Activated T-cell treated with anti-CD3 and anti-CD28 coated beads, Interleukin-2, amount 50 U/mL, for 72 hours (primary cell): ENCODE data around the gene AMDHD2. TPM values are rescaled to one million over a fixed set of nuclear protein-coding genes. Genes with fewer than 3 reads are reported as not detected.
"Not testable (repeated sequence)": the region's sequence is repeated elsewhere in the genome, so short reads cannot be mapped to it uniquely, and the experiment has no call there.

ENCODE experiments used
- ATAC-seq, 2 donors: fragments of 150-1000 bp; cut with Tn5 transposase; replicated peaks in 1 of 2; 2 replicates each; pipeline ENCODE4 v1.10.0; 2021; ENCODE audit warnings: moderate library complexity in 2 of 2, mild to moderate bottlenecking in 1 of 2
- DNase-seq, 2 donors: peaks; one replicate each; pipeline ENCODE4 v3.0.0; 2021 to 2022; ENCODE audit warnings: mixed read lengths in 1 of 2
- H3K27ac Mint-ChIP-seq: one replicate; pipeline ENCODE4 v1.8.0; 2022; ENCODE audit warnings: mild to moderate bottlenecking, moderate library complexity, mixed read lengths
- H3K27me3 Mint-ChIP-seq: one replicate; pipeline ENCODE4 v1.8.0; 2022; ENCODE audit warnings: low read depth, mixed read lengths
- H3K36me3 Mint-ChIP-seq, 2 donors: one replicate each; pipeline ENCODE4 v1.8.0; 2022; ENCODE audit warnings: mixed read lengths in 2 of 2, mild to moderate bottlenecking in 1 of 2; ENCODE audit not compliant: insufficient read depth in 2 of 2
- H3K4me1 Mint-ChIP-seq: one replicate; pipeline ENCODE4 v1.8.0; 2022; ENCODE audit warnings: low read depth, mixed read lengths
- H3K4me3 Mint-ChIP-seq, 2 donors: one replicate each; pipeline ENCODE4 v1.8.0; 2022; ENCODE audit warnings: mild to moderate bottlenecking in 2 of 2, mixed read lengths in 2 of 2, moderate library complexity in 2 of 2
- H3K9me3 Mint-ChIP-seq, 2 donors: one replicate each; pipeline ENCODE4 v1.8.0; 2022; ENCODE audit warnings: mixed read lengths in 2 of 2
- total RNA-seq, 2 donors: library from RNA; stranded (reverse); gene quantifications; one replicate each; pipeline ENCODE4 v1.2.3, GENCODE V29; 2022

AMDHD2 gene
- total RNA-seq, 2 donors from 2014 or later = 28.2 to 33.8 TPM

- H3K4me3 Mint-ChIP-seq = peak overlapping the region; percentile 94 to 100
- peaks cover 30% of the 10 kb centered on the region for H3K4me1 Mint-ChIP-seq
- H3K27ac Mint-ChIP-seq = peak overlapping the region; percentile 95
- H3K36me3 Mint-ChIP-seq = peaks cover 2 to 4% of the 10 kb centered on the region in 2 donors
- DNase-seq (peak; percentile 98 to 99), ATAC-seq (peak; percentile 90 to 92)
- H3K27me3 Mint-ChIP-seq = no peaks in the 10 kb centered on the region
- no peaks in the 10 kb centered on the region for H3K9me3 Mint-ChIP-seq
Observed at GRCh38 chr16:2531696-2532493, 11.7 kb downstream of the AMDHD2 start.

GRCh38 chr16:2532494-2533141 lies 12.4 kb downstream of the AMDHD2 start:
- DNase-seq (peak; percentile 78 to 79), ATAC-seq (peak; percentile 40 to 45)
- Mint-ChIP-seq H3K4me3 (peak overlapping the region; percentile 94 to 100), H3K27me3 (no peaks in the 10 kb centered on the region), H3K9me3 (no peaks in the 10 kb centered on the region), H3K27ac (peak overlapping the region; percentile 95), H3K4me1 (peaks cover 36% of the 10 kb centered on the region), H3K36me3 (peaks cover 2% of the 10 kb centered on the region in 2 donors)

- H3K27me3 Mint-ChIP-seq, H3K9me3 Mint-ChIP-seq, DNase-seq, H3K36me3 Mint-ChIP-seq, ATAC-seq: not testable (repeated sequence)
- H3K27ac Mint-ChIP-seq = peak overlapping the region; percentile 95
- peaks cover 36% of the 10 kb centered on the region for H3K4me1 Mint-ChIP-seq
- peak overlapping the region; percentile 94 to 100 for H3K4me3 Mint-ChIP-seq
Observed at GRCh38 chr16:2533142-2533755, 13.1 kb downstream of the AMDHD2 start.

GRCh38 chr16:2533912-2534311 lies 13.7 kb downstream of the AMDHD2 start:
- peak overlapping the region; percentile 81 for H3K27ac Mint-ChIP-seq
- H3K36me3 Mint-ChIP-seq = peaks cover 2 to 4% of the 10 kb centered on the region in 2 donors
- DNase-seq (no peak), ATAC-seq (no peak)
- H3K4me1 Mint-ChIP-seq = peaks cover 40% of the 10 kb centered on the region
- H3K4me3 Mint-ChIP-seq = peak overlapping the region; percentile 69 to 74
- H3K9me3 Mint-ChIP-seq = no peaks in the 10 kb centered on the region
- no peaks in the 10 kb centered on the region for H3K27me3 Mint-ChIP-seq

- not testable (repeated sequence) for ATAC-seq, H3K36me3 Mint-ChIP-seq, H3K9me3 Mint-ChIP-seq, DNase-seq, H3K27me3 Mint-ChIP-seq
- Mint-ChIP-seq H3K4me1 (peaks cover 45% of the 10 kb centered on the region), H3K27ac (peak overlapping the region; percentile 81), H3K4me3 (peak overlapping the region in 1 of 2 donors; percentile 69)
Observed at GRCh38 chr16:2534335-2534734, 14.2 kb downstream of the AMDHD2 start.

- no peak overlapping the region for H3K27ac Mint-ChIP-seq
- H3K27me3 Mint-ChIP-seq = no peaks in the 10 kb centered on the region
- ATAC-seq (no peak), DNase-seq (no peak)
- no peaks in the 10 kb centered on the region for H3K9me3 Mint-ChIP-seq
- no peak overlapping the region for H3K4me3 Mint-ChIP-seq
- peaks cover 2 to 3% of the 10 kb centered on the region in 2 donors for H3K36me3 Mint-ChIP-seq
- H3K4me1 Mint-ChIP-seq = peaks cover 57% of the 10 kb centered on the region
Observed at GRCh38 chr16:2535625-2536013, 15.4 kb downstream of the AMDHD2 start.

GRCh38 chr16:2537451-2538379 lies 17.5 kb downstream of the AMDHD2 start, which contains the start of gene PDPK1:
PDPK1 (plus strand) TSS chr16:2538021; CDS start chr16:2538113, 92 bp downstream.
- H3K36me3 Mint-ChIP-seq = peaks cover 1 to 2% of the 10 kb centered on the region in 2 donors
- H3K27ac Mint-ChIP-seq = peak within 1 kb of the TSS; percentile 91
- DNase-seq (peak; percentile 95 to 96), ATAC-seq (peak; percentile 85 to 89)
- no peaks in the 10 kb centered on the region for H3K27me3 Mint-ChIP-seq
- peaks cover 56% of the 10 kb centered on the region for H3K4me1 Mint-ChIP-seq
- H3K4me3 Mint-ChIP-seq = peak within 1 kb of the TSS; percentile 89 to 98
- H3K9me3 Mint-ChIP-seq = no peaks in the 10 kb centered on the region

GRCh38 chr16:2539192-2539844 lies 19.1 kb downstream of the AMDHD2 start:
- Mint-ChIP-seq H3K27ac (peak overlapping the region; percentile 58), H3K4me3 (peak overlapping the region; percentile 88 to 98), H3K4me1 (peaks cover 46% of the 10 kb centered on the region)
- ATAC-seq, H3K27me3 Mint-ChIP-seq, H3K36me3 Mint-ChIP-seq, H3K9me3 Mint-ChIP-seq, DNase-seq: not testable (repeated sequence)

- peak; percentile 50 to 59 for DNase-seq
- not testable (repeated sequence) for H3K9me3 Mint-ChIP-seq, H3K27me3 Mint-ChIP-seq, H3K36me3 Mint-ChIP-seq
- ATAC-seq = peak in 1 of 2 donors; percentile 37
- peak overlapping the region; percentile 88 to 98 for H3K4me3 Mint-ChIP-seq
- H3K4me1 Mint-ChIP-seq = peaks cover 50% of the 10 kb centered on the region
- peak overlapping the region; percentile 15 for H3K27ac Mint-ChIP-seq
Observed at GRCh38 chr16:2539845-2540458, 19.8 kb downstream of the AMDHD2 start.

- H3K9me3 Mint-ChIP-seq, DNase-seq, H3K36me3 Mint-ChIP-seq, H3K27me3 Mint-ChIP-seq, ATAC-seq: not testable (repeated sequence)
- Mint-ChIP-seq H3K27ac (peak overlapping the region; percentile 30), H3K4me3 (peak overlapping the region; percentile 24 to 48), H3K4me1 (peaks cover 55% of the 10 kb centered on the region)
Observed at GRCh38 chr16:2540912-2541311, 20.7 kb downstream of the AMDHD2 start.

GRCh38 chr16:2541409-2541808 lies 21.2 kb downstream of the AMDHD2 start:
- not testable (repeated sequence) for ATAC-seq, H3K36me3 Mint-ChIP-seq, H3K27ac Mint-ChIP-seq, H3K27me3 Mint-ChIP-seq, H3K9me3 Mint-ChIP-seq, DNase-seq
- peak overlapping the region in 1 of 2 donors; percentile 48 for H3K4me3 Mint-ChIP-seq
- peaks cover 59% of the 10 kb centered on the region for H3K4me1 Mint-ChIP-seq
